GM21526 (cell line): ENCODE results near the gene ABHD11.

Source experiments
- ATAC-seq: cut with Tn5 transposase; IDR thresholded peaks from one replicate; pipeline ENCODE4 v1.9.1; 2021; ENCODE audit warnings: moderate library complexity; ENCODE audit not compliant: unreplicated experiment, low FRiP score

The ABHD11 gene

GRCh38 chr7:73702665-73703064 lies 35.9 kb downstream of the ABHD11 start:
- no peak for ATAC-seq

GRCh38 chr7:73702226-73702625 lies 36.4 kb downstream of the ABHD11 start:
- ATAC-seq = no peak

DNA sequence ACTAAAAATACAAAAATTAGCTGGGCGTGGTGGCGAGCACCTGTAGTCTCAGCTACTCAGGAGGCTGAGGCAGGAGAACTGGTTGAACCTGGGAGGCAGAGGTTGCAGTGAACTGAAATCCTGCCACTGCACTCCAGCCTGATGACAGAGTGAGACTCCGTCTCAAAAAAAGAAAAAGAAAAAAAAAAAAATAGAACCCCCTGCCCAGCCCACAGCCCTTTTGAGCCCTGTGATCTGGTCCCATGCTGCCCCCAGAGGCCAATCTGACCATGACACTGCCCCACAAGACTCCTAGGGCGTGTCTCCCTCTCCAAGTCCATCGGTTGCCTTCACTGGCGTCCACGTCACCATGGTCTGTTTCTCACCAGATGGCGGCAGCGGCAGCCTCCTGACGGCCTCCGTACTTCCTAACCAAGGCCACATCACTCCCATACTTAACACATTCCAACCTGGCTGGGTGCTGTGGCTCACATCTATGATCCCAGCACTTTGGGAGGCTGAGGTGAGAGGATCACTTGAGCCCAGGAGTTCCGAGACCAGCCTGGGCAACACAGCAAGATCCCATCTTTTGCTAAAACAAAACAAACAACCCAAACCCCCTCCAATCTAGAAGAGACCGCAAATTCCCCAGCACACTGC lies 37.1 kb downstream of the ABHD11 start:
- ATAC-seq = no peak

GRCh38 chr7:73700581-73701134 lies 37.9 kb downstream of the ABHD11 start:
- no peak for ATAC-seq

DNA sequence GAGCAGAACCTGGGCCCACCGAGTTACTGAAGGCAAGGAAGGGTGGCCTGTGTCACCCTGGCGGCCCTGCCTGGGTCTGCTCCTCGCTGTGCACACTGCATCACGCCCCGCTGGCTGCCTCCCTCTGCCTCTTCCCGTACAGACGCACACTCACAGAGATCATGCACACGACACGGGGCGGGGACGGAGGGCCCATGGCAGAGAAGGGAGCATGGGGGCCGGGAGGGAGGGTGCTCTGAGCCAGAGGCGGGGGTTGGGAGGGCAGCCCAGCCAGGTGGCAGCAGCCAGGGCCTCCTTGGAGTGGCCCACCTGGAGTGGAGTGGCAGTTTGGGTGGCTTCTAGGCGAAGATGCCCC lies 38.6 kb downstream of the ABHD11 start:
- no peak for ATAC-seq

DNA sequence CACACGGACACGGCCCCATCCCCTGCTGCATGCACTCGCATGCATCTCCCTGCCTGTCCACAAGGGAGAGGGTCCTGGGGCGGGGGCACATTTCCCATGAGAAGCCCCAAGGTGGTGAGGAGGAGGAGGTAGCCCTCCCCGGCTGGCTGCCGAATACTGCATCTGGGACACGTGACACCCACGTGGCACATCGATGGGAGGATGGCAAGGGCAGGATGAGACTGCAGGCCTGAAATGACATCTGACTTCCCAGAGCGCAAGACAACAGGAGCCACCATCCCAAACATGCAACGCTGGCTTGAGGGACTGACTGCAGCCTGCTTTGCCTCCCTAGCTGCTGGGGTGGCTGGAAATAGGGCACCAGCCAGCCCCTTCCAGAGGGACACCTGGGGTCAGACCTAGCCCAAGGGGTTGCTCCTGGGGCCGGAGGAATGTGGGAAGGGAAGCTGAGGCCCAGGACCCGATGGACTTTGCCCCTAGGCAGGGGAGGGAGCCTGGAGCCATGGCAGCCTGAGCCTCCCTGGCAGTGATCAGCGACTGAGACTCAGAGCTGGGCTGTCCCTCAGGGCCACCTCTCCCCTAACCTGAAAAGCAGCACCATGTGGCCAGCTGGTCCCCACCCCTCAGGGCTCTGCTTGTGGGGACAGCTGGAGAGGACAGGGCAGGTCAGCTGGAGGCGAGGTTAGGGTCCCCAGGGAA lies 39.1 kb downstream of the ABHD11 start:
- no peak for ATAC-seq

GRCh38 chr7:73698410-73698809 lies 40.2 kb downstream of the ABHD11 start:
- no peak for ATAC-seq

- ATAC-seq = no peak
These were observed 42.2 kb downstream of the ABHD11 start for GRCh38 chr7:73696372-73696771.

- no peak for ATAC-seq
These were observed 48.0 kb downstream of the ABHD11 start for GRCh38 chr7:73690646-73691045.

GRCh38 chr7:73688288-73688687 lies 50.3 kb downstream of the ABHD11 start:
- ATAC-seq = no peak
